ENCODE data around the gene OTUD3.
"Not testable (repeated sequence)": the region's sequence is repeated elsewhere in the genome, so short reads cannot be mapped to it uniquely, and the experiment has no call there.

The OTUD3 gene

GRCh38 chr1:19921310-19921709, 39.1 kb downstream of the OTUD3 start:
- no peak for DNase-seq

- DNase-seq, result no peak
Measured at GRCh38 chr1:19922015-19922688, 40.0 kb downstream of the OTUD3 start.

GRCh38 chr1:19923137-19923952, 41.1 kb downstream of the OTUD3 start, which contains the start of gene PLA2G2E:
TSS of gene PLA2G2E (minus strand) at chr1:19923617. CDS start at chr1:19923559, 58 bp downstream.
- DNase-seq, result no peak

- DNase-seq, result no peak
Measured at GRCh38 chr1:19923953-19924346, 41.8 kb downstream of the OTUD3 start.

- DNase-seq, result no peak
Measured at GRCh38 chr1:19925342-19926070, 43.3 kb downstream of the OTUD3 start.

GRCh38 chr1:19926296-19927129, 44.3 kb downstream of the OTUD3 start:
- no peak for DNase-seq

- not testable (repeated sequence) for DNase-seq
Measured at GRCh38 chr1:19927130-19927421, 44.9 kb downstream of the OTUD3 start.

- no peak for DNase-seq
Measured at GRCh38 chr1:19932866-19933265, 50.7 kb downstream of the OTUD3 start.

GRCh38 chr1:19934336-19934735, 52.1 kb downstream of the OTUD3 start:
- DNase-seq, result no peak

- no peak for DNase-seq
Measured at GRCh38 chr1:19936061-19936750, 54.0 kb downstream of the OTUD3 start.

GRCh38 chr1:19938472-19938871, 56.3 kb downstream of the OTUD3 start:
- no peak for DNase-seq

GRCh38 chr1:19940486-19941205, 58.5 kb downstream of the OTUD3 start:
- DNase-seq, result no peak

- DNase-seq, result no peak
Measured at GRCh38 chr1:19941206-19941568, 59.0 kb downstream of the OTUD3 start.

- DNase-seq, result no peak
Measured at GRCh38 chr1:19942088-19942487, 59.9 kb downstream of the OTUD3 start.

GRCh38 chr1:19942657-19943056, 60.5 kb downstream of the OTUD3 start:
- DNase-seq, result no peak

GRCh38 chr1:19945914-19946313, 63.7 kb downstream of the OTUD3 start:
- DNase-seq, result no peak

GRCh38 chr1:19946331-19946751, 64.1 kb downstream of the OTUD3 start:
- no peak for DNase-seq

GRCh38 chr1:19946971-19947370, 64.8 kb downstream of the OTUD3 start:
- DNase-seq, result no peak

- DNase-seq, result no peak
Measured at GRCh38 chr1:19949016-19949415, 66.8 kb downstream of the OTUD3 start.

GRCh38 chr1:19954059-19954458, 71.9 kb downstream of the OTUD3 start:
- DNase-seq, result no peak

GRCh38 chr1:19955534-19956170, 73.5 kb downstream of the OTUD3 start:
- no peak for DNase-seq
